OCI-LY3 (cell line): Measurements from ENCODE around the gene EMC9.

Experiments
- CTCF ChIP-seq: fragments of 200-600, 300-600 bp; sonication (generic); IDR thresholded peaks from 2 replicates; pipeline ENCODE4 v1.5.1; 2014; ENCODE audit warnings: antibody characterized with exemption, low read length, low read depth
- EZH2phosphoT487 ChIP-seq: fragments of 200-600 bp; shearing (Covaris generic); IDR thresholded peaks from 2 replicates; pipeline ENCODE4 v1.6.1; 2018; ENCODE audit warnings: antibody characterized with exemption, mixed run types, low read depth

- TF ChIP-seq CTCF, result no peak
- TF ChIP-seq EZH2phosphoT487, result no peak
Measured at GRCh38 chr14:24131549-24131966, 9.8 kb downstream of the EMC9 start.
